Mesothelial cell of epicardium (in vitro differentiated cells): ENCODE measurements around the gene LIAS. TPM values are rescaled to one million over a fixed set of nuclear protein-coding genes. Genes with fewer than 3 reads are reported as not detected.
A peak's percentile ranks its signal among the peaks of the same experiment; 100 is the strongest.

Experiments
- DNase-seq, 2 experiments: peaks; one replicate each; pipeline ENCODE4 v3.0.0; 2021; ENCODE audit warnings: low spot score in 2 of 2; ENCODE audit not compliant: unreplicated experiment in 2 of 2
- H3K27ac Mint-ChIP-seq: 2 replicates; pipeline ENCODE4 v1.8.0; 2021; ENCODE audit warnings: mixed read lengths
- H3K27me3 Mint-ChIP-seq: 2 replicates; pipeline ENCODE4 v1.8.0; 2021; ENCODE audit warnings: low read depth, mixed read lengths
- H3K36me3 Mint-ChIP-seq: 2 replicates; pipeline ENCODE4 v1.8.0; 2021; ENCODE audit warnings: mixed read lengths
- H3K4me1 Mint-ChIP-seq: 2 replicates; pipeline ENCODE4 v1.8.0; 2021; ENCODE audit warnings: mixed read lengths
- H3K4me3 Mint-ChIP-seq: 2 replicates; pipeline ENCODE4 v1.8.0; 2021; ENCODE audit warnings: mild to moderate bottlenecking, moderate library complexity, mixed read lengths
- H3K9me3 Mint-ChIP-seq: 2 replicates; pipeline ENCODE4 v1.8.0; 2021; ENCODE audit warnings: mixed read lengths
- total RNA-seq: library from RNA; stranded (reverse); gene quantifications from 3 replicates; pipeline ENCODE4 v1.2.1, GENCODE V29; 2021
- TF ChIP-seq, protein P1 (sequence below): fragments of 200-600 bp; sonication (generic); IDR thresholded peaks from one replicate; pipeline ENCODE4 v1.5.0; 2021; ENCODE audit warnings: antibody characterized with exemption; ENCODE audit not compliant: unreplicated experiment

Gene LIAS
- total RNA-seq, 1 donor from 2014 or later, result 16.3 TPM

DNA sequence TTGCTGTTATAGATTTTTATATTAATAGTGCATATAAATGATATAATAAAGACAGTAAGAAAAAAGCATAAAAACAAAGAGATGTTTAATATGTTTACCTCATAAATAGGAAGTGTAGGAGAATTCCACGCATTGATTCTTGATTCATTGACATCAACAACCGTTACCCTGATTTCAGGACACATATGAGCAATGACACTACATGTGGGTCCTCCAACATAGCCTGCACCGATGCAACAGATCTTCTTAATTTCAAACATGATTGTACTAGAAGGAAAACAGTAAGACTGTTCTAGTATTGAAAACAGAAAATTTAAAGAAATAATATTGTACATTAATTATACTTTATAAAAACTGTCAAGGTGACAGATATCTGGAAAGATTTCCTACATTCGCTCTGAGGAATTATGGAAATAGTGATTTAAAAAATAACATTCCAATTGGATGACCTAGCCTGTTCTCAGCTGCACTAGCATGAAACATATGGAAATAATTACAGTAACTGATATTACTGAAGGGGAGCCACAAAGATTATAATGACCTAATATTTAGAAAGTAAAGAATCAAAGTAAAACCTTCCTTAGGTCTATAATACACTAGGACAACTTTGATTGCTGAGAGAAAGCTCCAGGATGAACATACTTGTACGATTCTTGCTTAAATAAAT is 62.5 kb downstream of the LIAS start:
- Mint-ChIP-seq H3K9me3 (no peaks in the 10 kb centered on the region), H3K36me3 (peaks cover 4% of the 10 kb centered on the region), H3K27ac (peak overlapping the region; percentile 95), H3K27me3 (no peaks in the 10 kb centered on the region), H3K4me3 (no peak overlapping the region), H3K4me1 (peaks cover 31% of the 10 kb centered on the region)
- no peak for DNase-seq
- TF ChIP-seq, protein P1, sequence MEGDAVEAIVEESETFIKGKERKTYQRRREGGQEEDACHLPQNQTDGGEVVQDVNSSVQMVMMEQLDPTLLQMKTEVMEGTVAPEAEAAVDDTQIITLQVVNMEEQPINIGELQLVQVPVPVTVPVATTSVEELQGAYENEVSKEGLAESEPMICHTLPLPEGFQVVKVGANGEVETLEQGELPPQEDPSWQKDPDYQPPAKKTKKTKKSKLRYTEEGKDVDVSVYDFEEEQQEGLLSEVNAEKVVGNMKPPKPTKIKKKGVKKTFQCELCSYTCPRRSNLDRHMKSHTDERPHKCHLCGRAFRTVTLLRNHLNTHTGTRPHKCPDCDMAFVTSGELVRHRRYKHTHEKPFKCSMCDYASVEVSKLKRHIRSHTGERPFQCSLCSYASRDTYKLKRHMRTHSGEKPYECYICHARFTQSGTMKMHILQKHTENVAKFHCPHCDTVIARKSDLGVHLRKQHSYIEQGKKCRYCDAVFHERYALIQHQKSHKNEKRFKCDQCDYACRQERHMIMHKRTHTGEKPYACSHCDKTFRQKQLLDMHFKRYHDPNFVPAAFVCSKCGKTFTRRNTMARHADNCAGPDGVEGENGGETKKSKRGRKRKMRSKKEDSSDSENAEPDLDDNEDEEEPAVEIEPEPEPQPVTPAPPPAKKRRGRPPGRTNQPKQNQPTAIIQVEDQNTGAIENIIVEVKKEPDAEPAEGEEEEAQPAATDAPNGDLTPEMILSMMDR, result no peak

- Mint-ChIP-seq H3K4me3 (no peak overlapping the region), H3K4me1 (peaks cover 31% of the 10 kb centered on the region), H3K36me3 (peaks cover 2% of the 10 kb centered on the region), H3K9me3 (no peaks in the 10 kb centered on the region), H3K27ac (peak overlapping the region; percentile 95), H3K27me3 (no peaks in the 10 kb centered on the region)
- no peak for DNase-seq
- TF ChIP-seq, protein P1, result no peak
These were observed 63.2 kb downstream of the LIAS start for GRCh38 chr4:39522068-39522467.

DNA sequence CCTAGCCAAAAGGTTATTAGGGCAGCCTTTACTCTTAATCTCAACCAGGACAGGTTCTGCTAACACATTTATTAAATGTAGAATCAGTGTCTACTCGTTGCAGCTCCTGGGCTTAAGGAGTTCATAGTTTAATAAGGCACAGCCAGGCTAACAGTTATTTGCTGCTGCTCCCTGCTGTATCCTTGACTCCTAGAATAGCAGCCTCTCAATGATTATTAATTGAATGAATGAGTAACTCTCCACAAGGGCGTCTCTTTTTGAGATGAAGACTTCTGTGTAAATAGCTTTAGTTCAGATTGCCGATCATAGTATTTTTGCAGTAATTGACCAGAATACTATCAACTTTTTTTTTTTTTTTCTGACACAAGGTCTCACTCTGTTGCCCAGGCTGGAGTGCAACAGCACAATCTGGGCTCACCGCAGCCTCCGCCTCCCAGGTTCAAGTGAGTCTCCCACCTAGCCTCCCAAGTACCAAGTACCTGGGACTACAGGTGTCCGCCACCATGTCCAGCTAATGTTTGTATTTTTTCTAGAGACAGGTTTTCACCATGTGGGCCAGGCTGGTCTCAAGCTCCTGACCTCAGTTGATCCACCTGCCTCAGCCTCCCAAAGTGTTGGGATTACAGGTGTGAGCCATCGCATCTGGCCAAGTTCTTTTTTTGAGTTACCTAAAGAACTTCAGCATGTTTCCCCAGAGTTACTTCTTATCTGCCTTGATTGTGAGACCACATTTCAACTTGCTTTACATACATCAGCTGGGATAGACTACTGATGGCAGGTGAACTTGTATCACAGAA is 65.5 kb downstream of the LIAS start:
- H3K27me3 Mint-ChIP-seq, result no peaks in the 10 kb centered on the region
- H3K4me1 Mint-ChIP-seq, result peaks cover 40% of the 10 kb centered on the region
- no peak overlapping the region for H3K4me3 Mint-ChIP-seq
- TF ChIP-seq, protein P1, result no peak
- no peak overlapping the region for H3K27ac Mint-ChIP-seq
- H3K36me3 Mint-ChIP-seq, result no peaks in the 10 kb centered on the region
- no peak for DNase-seq
- no peaks in the 10 kb centered on the region for H3K9me3 Mint-ChIP-seq

DNA sequence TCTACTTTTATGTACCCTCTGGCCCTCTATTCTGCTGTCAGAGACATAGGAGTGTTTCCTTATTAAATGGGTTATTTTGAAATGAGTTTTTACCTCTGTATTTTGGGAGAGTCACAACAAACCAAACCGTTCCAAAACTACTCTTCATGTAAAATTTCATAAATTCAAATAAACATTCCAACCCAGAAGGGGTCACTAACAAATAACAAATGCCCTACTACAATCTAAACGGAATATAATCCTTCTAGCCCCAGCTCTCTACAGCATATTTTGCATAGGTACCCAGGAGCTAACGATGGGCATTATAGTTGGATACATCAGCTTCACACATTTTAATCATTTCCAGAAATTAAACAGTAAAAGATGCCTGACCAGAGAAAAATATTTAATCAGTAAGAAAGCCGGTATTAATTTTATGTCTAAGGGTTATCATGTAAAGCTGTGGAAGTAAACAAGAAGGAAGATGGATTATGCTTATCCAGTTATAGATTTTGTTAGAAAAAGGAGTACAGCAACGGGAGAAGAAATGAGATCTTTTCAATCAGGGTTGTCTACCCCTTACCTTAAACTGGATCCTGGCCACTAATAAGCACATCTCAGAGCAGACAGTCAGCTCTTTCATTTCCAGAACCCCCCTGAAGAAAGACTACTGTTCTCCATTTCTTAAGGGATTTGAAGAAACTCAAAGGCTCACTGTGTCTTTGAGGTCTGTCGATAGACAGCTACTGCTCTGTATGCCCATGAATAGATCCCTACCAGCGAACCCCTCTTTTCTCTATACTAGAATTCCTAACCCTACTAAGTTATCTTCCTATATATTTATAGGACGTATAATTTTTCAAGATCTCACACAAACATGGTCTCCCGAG is 67.2 kb downstream of the LIAS start:
- peak overlapping the region; percentile 98 for H3K27ac Mint-ChIP-seq

DNA sequence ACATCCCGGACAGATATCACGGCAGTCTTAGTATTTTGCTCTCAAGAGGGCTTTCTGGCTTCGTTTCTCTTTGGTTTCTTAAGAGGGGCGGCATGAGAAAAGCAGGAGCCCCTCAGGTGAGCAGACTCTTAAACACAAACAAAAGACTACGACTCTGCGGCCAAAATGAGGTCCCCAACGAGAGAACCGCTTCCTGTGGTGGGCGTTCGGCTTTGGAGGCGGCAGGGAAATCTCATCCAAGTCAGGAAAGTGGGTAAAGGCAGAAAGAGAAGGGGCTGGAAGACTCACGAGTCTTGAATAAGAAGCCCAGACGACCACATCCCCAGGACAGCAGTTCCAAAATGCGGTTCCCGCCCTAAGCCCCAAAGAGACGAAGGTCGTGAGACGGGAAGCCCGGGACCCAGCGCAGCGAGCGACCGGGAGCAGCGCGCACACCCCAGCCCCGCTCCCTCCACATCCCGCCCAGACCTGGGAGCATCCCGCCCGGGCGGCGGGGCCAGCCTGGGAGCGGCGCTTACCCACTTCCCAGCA is 68.0 kb downstream of the LIAS start:
- peaks cover 14% of the 10 kb centered on the region for H3K9me3 Mint-ChIP-seq

More for the DNA sequence above, 67.2 kb downstream of the LIAS start:
- H3K27me3 Mint-ChIP-seq, result no peaks in the 10 kb centered on the region
- DNase-seq, result no peak
- H3K9me3 Mint-ChIP-seq, result peaks cover 7% of the 10 kb centered on the region
- TF ChIP-seq, protein P1, result no peak
- H3K4me1 Mint-ChIP-seq, result peaks cover 42% of the 10 kb centered on the region
- peak overlapping the region; percentile 99 for H3K4me3 Mint-ChIP-seq
- H3K36me3 Mint-ChIP-seq, result peaks cover 12% of the 10 kb centered on the region

More for the DNA sequence above, 68.0 kb downstream of the LIAS start:
- Mint-ChIP-seq H3K36me3 (peaks cover 20% of the 10 kb centered on the region), H3K4me3 (peak overlapping the region; percentile 99), H3K4me1 (peaks cover 36% of the 10 kb centered on the region), H3K27me3 (no peaks in the 10 kb centered on the region), H3K27ac (peak overlapping the region; percentile 98)
- TF ChIP-seq, protein P1, result no peak
- no peak for DNase-seq
